ENCODE measurements around the gene SCP2. TPM values are rescaled to one million over a fixed set of nuclear protein-coding genes. Genes with fewer than 3 reads are reported as not detected.

The SCP2 gene
- total RNA-seq, 1 experiment from 2014 or later, result 97.5 TPM

GRCh38 chr1:53086491-53087070 lies 159.5 kb downstream of the SCP2 start:
- Histone ChIP-seq H3K79me2 (ENCODE audit: low read length) (no peaks in the 10 kb centered on the region), H3K4me1 (ENCODE audit: insufficient read depth, low read length) (peaks cover 17% of the 10 kb centered on the region), H3K27me3 (ENCODE audit: low read length) (no peaks in the 10 kb centered on the region), H3K9me2 (replicated peaks; ENCODE audit: low read length) (no peaks in the 10 kb centered on the region), H3K4me2 (ENCODE audit: low read length) (no peak overlapping the region), H3K36me3 (ENCODE audit: low read depth, low read length) (no peaks in the 10 kb centered on the region), H4K20me1 (ENCODE audit: low read length) (no peaks in the 10 kb centered on the region), H2AFZ (ENCODE audit: low read length) (no peak overlapping the region), H3F3A (ENCODE audit: low read length, unreplicated experiment) (no peaks in the 10 kb centered on the region), H3K9ac (ENCODE audit: low read length) (no peak overlapping the region), H3K9me3 (ENCODE audit: low read length) (no peaks in the 10 kb centered on the region), H3K4me3 (ENCODE audit: low read length) (no peak overlapping the region), H3K27ac (ENCODE audit: low read length) (no peak overlapping the region)
- no peak for TF ChIP-seq EZH2phosphoT487 (IDR thresholded peaks at IDR 0.05; ENCODE audit: borderline replicate concordance, low read length)
- TF ChIP-seq, protein P1, sequence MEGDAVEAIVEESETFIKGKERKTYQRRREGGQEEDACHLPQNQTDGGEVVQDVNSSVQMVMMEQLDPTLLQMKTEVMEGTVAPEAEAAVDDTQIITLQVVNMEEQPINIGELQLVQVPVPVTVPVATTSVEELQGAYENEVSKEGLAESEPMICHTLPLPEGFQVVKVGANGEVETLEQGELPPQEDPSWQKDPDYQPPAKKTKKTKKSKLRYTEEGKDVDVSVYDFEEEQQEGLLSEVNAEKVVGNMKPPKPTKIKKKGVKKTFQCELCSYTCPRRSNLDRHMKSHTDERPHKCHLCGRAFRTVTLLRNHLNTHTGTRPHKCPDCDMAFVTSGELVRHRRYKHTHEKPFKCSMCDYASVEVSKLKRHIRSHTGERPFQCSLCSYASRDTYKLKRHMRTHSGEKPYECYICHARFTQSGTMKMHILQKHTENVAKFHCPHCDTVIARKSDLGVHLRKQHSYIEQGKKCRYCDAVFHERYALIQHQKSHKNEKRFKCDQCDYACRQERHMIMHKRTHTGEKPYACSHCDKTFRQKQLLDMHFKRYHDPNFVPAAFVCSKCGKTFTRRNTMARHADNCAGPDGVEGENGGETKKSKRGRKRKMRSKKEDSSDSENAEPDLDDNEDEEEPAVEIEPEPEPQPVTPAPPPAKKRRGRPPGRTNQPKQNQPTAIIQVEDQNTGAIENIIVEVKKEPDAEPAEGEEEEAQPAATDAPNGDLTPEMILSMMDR (conservative IDR thresholded peaks at IDR 0.05; ENCODE audit: low read depth, low read length), result no peak
- no peak for TF ChIP-seq EZH2 (IDR thresholded peaks at IDR 0.05; ENCODE audit: low read length, unreplicated experiment)
- no peak for ATAC-seq
- DNase-seq, result no peak
- CTCF ChIA-PET, result no interaction called here
- intact Hi-C loops (cut with micrococcal nuclease), result no loop called here
- POLR2A ChIA-PET (ENCODE audit: unreplicated experiment), result no interaction called here
- BruUV-seq (replicated peaks), result no TSS peak

GRCh38 chr1:53087332-53088285 lies 160.5 kb downstream of the SCP2 start:
- Histone ChIP-seq H4K20me1 (ENCODE audit: low read length) (no peaks in the 10 kb centered on the region), H3K27ac (ENCODE audit: low read length) (no peak overlapping the region), H2AFZ (ENCODE audit: low read length) (no peak overlapping the region), H3K9ac (ENCODE audit: low read length) (no peak overlapping the region), H3K27me3 (ENCODE audit: low read length) (no peaks in the 10 kb centered on the region), H3K9me2 (replicated peaks; ENCODE audit: low read length) (no peaks in the 10 kb centered on the region), H3K79me2 (ENCODE audit: low read length) (no peaks in the 10 kb centered on the region), H3K4me1 (ENCODE audit: insufficient read depth, low read length) (peaks cover 23% of the 10 kb centered on the region), H3K4me3 (ENCODE audit: low read length) (no peak overlapping the region), H3K4me2 (ENCODE audit: low read length) (no peak overlapping the region), H3K36me3 (ENCODE audit: low read depth, low read length) (no peaks in the 10 kb centered on the region), H3F3A (ENCODE audit: low read length, unreplicated experiment) (no peaks in the 10 kb centered on the region), H3K9me3 (ENCODE audit: low read length) (no peaks in the 10 kb centered on the region)
- ChIA-PET CTCF (no interaction called here), POLR2A (ENCODE audit: unreplicated experiment) (no interaction called here)
- intact Hi-C loops (cut with micrococcal nuclease), result no loop called here
- no TSS peak for BruUV-seq (replicated peaks)
- no peak for TF ChIP-seq EZH2phosphoT487 (IDR thresholded peaks at IDR 0.05; ENCODE audit: borderline replicate concordance, low read length)
- TF ChIP-seq, protein P1 (conservative IDR thresholded peaks at IDR 0.05; ENCODE audit: low read depth, low read length), result no peak
- TF ChIP-seq EZH2 (IDR thresholded peaks at IDR 0.05; ENCODE audit: low read length, unreplicated experiment), result no peak
- DNase-seq (no peak), ATAC-seq (no peak)

Measured in PC-3 (cell line).